Fibroblast of skin of left biceps (primary cell): ENCODE data around the gene SMIM15.
"Not testable (repeated sequence)": the region's sequence is repeated elsewhere in the genome, so short reads cannot be mapped to it uniquely, and the experiment has no call there.

Source experiments
- DNase-seq, 2 experiments: peaks; one replicate each; pipeline ENCODE4 v3.0.0-alpha.2; 2013; ENCODE audit warnings: low read depth in 2 of 2

The SMIM15 gene, protein sequence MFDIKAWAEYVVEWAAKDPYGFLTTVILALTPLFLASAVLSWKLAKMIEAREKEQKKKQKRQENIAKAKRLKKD

DNA sequence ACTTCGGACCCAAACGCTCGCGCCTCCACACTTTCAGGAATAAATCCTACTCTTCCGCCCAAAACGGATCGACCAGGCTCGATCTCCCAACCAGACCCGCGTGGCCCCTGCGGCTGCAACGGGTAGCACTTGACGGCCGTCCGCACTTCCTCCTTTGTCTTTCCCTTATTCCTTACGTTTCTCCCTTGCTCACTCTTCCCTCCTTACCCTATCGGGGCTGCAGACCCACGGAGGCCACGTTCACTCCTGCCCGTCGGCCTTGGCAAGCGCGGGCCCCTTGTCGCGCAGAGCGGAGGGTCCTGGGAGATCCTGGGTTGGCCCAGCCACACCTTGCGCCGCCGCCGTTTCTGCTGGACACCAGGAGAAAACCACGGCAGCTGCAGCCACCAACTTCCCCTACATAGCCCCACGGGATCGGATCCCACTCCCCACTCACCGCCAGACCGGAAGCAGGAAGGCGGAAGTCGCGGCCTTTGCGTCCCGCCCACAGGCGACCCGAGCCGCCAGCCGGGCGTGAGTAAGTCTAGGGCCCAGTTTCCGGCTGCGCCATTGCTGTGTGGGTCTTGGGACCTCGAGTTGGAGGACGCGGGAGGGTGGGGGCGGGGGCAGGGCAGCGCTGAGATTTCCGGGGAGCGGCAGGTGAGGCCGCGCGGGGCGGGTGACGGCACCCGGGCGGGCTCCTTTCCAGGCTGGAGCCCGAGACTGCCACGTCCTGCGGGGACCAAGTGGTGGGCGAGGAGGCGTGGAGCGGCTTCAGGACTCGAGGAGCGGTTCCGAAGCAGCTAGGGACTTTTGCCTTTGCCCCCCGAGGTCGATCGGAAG, at the start of gene SMIM15:
SMIM15 (minus strand) TSS at position 459 of the 822 bp plus-strand sequence. CDS start 2,297 bp downstream, outside the sequence.
- peak; percentile 52 to 57 for DNase-seq

DNA sequence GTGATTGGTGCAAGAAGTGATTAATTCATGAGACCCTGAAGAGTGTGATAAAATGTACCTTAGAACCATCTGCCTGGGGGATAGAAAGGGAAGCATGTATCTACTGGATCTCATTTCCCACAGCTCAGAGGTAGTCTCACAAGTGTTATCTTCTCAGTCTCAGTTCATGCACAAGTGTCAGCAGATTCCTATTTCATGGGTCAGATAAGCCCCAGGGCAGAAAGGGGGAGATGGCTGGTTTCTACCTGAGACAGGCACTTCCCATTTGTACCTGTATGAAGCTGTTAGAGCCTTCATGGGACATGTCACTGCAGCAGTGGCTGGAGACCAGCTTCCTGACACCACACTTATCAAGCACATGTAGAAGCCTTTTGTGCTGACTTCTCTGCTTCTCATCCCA, 45.6 kb upstream of the SMIM15 start:
- no peak for DNase-seq

- no peak for DNase-seq
These were observed 42.7 kb upstream of the SMIM15 start for GRCh38 chr5:61205013-61205412.

GRCh38 chr5:61202213-61202612, 39.9 kb upstream of the SMIM15 start:
- peak; percentile 12 to 18 for DNase-seq

- no peak for DNase-seq
These were observed 38.4 kb upstream of the SMIM15 start for GRCh38 chr5:61200582-61201155.

- DNase-seq, result no peak
These were observed 36.3 kb upstream of the SMIM15 start for GRCh38 chr5:61198606-61199005.

- DNase-seq, result not testable (repeated sequence)
These were observed 25.6 kb upstream of the SMIM15 start for GRCh38 chr5:61187826-61188225.

DNA sequence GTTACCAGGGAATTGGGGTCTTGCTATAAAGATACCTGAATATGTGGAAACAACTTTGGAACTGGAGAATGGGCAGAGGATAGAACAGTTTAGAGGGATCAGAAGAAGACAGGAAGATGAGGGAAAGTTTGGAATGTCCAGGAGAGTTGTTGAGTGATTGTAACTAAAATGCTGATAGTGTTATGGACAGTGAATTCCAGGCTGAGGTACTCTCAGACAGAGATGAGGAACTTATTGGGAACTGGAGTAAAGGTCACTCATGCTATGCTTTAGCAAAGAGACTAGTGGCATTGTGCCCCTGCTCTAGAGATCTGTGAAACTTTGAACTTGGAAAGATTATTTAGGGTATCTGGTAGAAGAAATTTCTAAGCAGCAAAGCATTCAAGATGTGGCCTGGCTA, 25.1 kb upstream of the SMIM15 start:
- not testable (repeated sequence) for DNase-seq

GRCh38 chr5:61186634-61187033, 24.4 kb upstream of the SMIM15 start:
- no peak for DNase-seq

DNA sequence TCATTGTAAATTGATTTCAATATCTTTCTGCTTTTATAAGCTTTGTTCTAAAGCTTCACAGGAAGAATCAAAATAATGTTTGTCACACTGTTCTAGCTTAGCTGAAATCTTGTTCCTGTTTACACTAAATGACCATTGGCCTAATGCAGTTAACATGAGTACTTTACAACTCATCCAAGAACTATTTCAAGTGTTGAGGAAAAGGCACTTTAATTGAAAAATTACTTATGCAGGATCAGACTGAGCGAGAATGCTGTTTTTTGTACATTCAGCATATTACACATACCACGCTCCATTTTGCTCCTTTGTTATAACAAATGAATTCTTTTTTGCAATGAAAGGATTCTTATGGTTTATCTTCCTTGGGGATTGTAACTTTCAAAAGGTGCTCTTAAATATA, 22.4 kb upstream of the SMIM15 start:
- DNase-seq, result no peak

DNA sequence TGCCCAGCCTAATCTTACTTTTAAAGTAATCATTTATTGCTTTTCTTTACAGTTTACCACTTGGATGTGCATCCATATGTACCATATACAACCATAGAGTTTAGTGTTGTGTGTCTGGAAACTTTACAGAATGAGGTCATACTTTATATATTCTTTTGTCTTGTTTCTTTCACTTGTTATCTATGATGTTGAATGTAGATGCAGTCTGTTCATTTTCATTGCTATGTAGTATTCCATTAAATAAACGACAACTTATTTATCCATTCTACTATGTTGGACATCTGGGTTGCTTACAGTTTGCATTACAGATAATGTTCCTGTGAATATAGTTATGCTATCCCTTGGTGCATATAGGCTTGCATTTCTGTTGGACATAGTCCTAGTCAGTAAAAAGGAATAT, 21.3 kb upstream of the SMIM15 start:
- no peak for DNase-seq

DNA sequence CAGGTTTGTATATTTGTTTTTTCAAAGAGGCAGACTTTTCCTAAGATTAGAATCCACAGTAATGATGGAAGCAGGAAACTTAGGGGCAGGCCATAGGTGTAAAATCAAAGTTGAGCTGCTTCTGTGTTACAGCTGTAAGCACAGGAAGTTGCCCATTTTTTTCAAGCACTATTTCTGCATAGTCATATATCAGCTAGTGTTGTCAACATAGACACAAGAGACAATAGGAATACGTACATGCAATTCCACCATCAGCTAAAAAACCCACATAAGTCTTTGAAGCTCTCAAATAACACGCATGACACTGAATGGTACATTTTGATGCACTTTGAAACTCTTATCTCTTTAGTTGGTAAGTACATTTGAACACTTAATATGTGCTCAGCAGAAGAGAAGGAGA, 20.2 kb upstream of the SMIM15 start:
- DNase-seq, result no peak

GRCh38 chr5:61180886-61181285, 18.6 kb upstream of the SMIM15 start:
- DNase-seq, result no peak

- no peak for DNase-seq
These were observed 16.4 kb upstream of the SMIM15 start for GRCh38 chr5:61178702-61179101.

- no peak for DNase-seq
These were observed 15.4 kb upstream of the SMIM15 start for GRCh38 chr5:61177716-61178115.

- no peak for DNase-seq
These were observed 14.8 kb upstream of the SMIM15 start for GRCh38 chr5:61177070-61177469.

DNA sequence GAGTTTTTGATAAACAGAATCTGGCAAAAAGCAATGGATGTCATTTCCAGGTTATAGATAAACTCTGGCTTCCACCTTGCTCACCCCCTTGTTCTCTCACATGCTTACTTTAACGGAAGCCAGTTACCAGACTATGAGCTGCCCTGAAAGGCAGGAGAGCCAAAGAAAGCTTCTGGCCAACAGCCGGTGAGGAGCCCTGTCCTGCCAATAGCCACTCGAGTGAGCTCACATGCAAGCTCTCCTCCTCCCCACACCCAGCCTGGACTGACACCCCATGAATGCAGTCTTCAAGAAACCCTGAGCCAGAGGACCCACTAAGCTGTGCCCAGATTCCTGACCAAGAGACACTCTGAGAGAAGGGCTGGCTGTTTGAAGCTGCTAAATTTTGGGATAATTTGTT, 14.4 kb upstream of the SMIM15 start:
- DNase-seq, result no peak

DNA sequence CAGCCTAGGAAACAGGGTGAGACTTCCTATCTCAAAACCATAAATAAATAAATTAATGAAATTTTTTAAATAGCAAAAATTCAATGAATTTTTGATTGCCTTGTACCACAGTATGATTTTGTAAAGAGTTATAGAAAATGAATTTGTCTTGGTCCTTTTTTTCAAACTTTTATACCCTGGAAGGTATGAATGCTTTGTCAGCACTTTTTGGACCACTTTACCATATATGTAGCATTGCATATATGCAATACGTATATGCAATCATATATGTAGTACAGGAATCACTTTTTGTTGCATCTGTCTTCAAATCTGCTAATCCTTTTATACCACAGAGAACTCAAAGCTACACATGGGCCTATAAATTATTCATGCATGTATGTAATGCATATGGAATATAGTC, 9.2 kb upstream of the SMIM15 start:
- DNase-seq, result no peak

- DNase-seq, result no peak
These were observed 6.7 kb upstream of the SMIM15 start for GRCh38 chr5:61168951-61169350.

GRCh38 chr5:61167382-61167781, 5.1 kb upstream of the SMIM15 start:
- DNase-seq, result peak in 1 of 2 experiments; percentile 15

DNA sequence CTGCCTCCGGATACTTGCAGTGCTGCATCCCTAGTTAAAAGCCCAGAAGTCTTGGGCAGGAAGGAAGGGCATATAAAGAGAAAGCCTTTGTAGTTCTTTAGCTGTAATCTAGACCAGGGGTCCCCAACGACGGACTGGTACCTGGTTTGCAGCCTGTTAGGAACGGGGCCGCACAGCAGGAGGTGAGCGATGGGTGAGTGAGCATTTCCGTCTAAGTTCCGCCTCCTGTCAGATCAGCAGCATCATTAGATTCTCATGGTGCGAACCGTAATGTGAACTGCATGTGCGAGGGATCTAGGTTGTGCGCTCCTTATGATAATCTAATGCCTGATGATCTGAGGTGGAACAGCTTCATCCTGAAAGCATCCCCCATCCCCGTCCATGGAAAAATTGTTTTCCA, 1.6 kb upstream of the SMIM15 start:
- DNase-seq, result no peak

- no peak for DNase-seq
These were observed 732 bp upstream of the SMIM15 start for GRCh38 chr5:61162832-61163567.

DNA sequence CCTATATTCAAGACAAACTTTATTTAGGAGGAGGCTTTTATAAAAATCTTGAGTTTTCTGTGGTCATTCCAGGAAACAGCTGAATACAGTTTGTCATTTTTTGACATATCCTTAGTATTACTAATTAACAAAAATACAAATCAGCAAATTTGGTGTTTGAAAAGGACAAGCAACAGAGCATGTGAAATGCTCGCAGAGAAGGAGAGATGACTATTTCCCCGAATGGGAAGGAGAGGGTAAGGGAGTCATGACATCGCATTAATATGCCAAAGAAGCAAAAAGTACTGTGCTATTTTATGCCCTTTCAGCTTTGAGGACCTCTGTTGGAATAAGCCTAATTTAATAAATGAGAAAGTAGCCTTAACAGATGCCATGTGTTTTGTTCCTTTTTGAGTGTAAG, 1.8 kb downstream of the SMIM15 start:
- DNase-seq, result no peak
